Mesendoderm (in vitro differentiated cells): ENCODE results near the gene CDKL5.

Experiments used
- DNase-seq: peaks from one replicate; pipeline ENCODE4 v3.0.0; 2013
- H2AK5ac ChIP-seq: 2 replicates; pipeline ENCODE4 v1.6.1; 2013; ENCODE audit warnings: low read length, inconsistent platforms
- H2BK120ac ChIP-seq: 2 replicates; pipeline ENCODE4 v1.6.1; 2013; ENCODE audit warnings: low read depth, mild to moderate bottlenecking, low read length, moderate library complexity, mixed read lengths
- H2BK15ac ChIP-seq: replicated peaks from 2 replicates; pipeline ENCODE4 v1.6.1; 2013; ENCODE audit warnings: low read depth, mild to moderate bottlenecking, moderate library complexity
- H2BK5ac ChIP-seq: 2 replicates; pipeline ENCODE4 v1.6.1; 2013; ENCODE audit warnings: low read length, inconsistent platforms
- H3K18ac ChIP-seq: 2 replicates; pipeline ENCODE4 v1.6.1; 2013; ENCODE audit warnings: mild to moderate bottlenecking, low read length, mixed read lengths
- H3K23ac ChIP-seq: one replicate; pipeline ENCODE4 v1.6.1; 2013; ENCODE audit warnings: low read length
- H3K27ac ChIP-seq: 2 replicates; pipeline ENCODE4 v1.5.1; 2013; ENCODE audit warnings: low read depth, mild to moderate bottlenecking, inconsistent platforms, low read length, moderate library complexity
- H3K27me3 ChIP-seq: 2 replicates; pipeline ENCODE4 v1.6.1; 2013; ENCODE audit warnings: low read length, control low read depth, mild to moderate bottlenecking, inconsistent platforms; ENCODE audit not compliant: insufficient read depth, poor library complexity
- H3K36me3 ChIP-seq: 2 replicates; pipeline ENCODE4 v1.6.1; 2013; ENCODE audit warnings: low read length, inconsistent platforms; ENCODE audit not compliant: control insufficient read depth, insufficient read depth
- H3K4ac ChIP-seq: one replicate; pipeline ENCODE4 v1.6.1; 2013; ENCODE audit warnings: low read depth, mild to moderate bottlenecking, low read length, moderate library complexity
- H3K4me1 ChIP-seq: 2 replicates; pipeline ENCODE4 v1.6.1; 2013; ENCODE audit warnings: low read depth, low read length, inconsistent platforms; ENCODE audit not compliant: control insufficient read depth
- H3K4me2 ChIP-seq: 2 replicates; pipeline ENCODE4 v1.6.1; 2013; ENCODE audit warnings: low read length
- H3K4me3 ChIP-seq: 2 replicates; pipeline ENCODE4 v1.5.1; 2013; ENCODE audit warnings: mild to moderate bottlenecking, low read length
- H3K56ac ChIP-seq: one replicate; pipeline ENCODE4 v1.6.1; 2013; ENCODE audit warnings: low read length
- H3K79me1 ChIP-seq: 2 replicates; pipeline ENCODE4 v1.6.1; 2013; ENCODE audit warnings: low read length, inconsistent platforms
- H3K79me2 ChIP-seq: 2 replicates; pipeline ENCODE4 v1.6.1; 2013; ENCODE audit warnings: mild to moderate bottlenecking, low read length; ENCODE audit not compliant: control insufficient read depth, insufficient read depth
- H3K9ac ChIP-seq: 2 replicates; pipeline ENCODE4 v1.6.1; 2013; ENCODE audit warnings: low read length, inconsistent platforms
- H4K5ac ChIP-seq: one replicate; pipeline ENCODE4 v1.6.1; 2013; ENCODE audit warnings: low read length
- H4K8ac ChIP-seq: one replicate; pipeline ENCODE4 v1.6.1; 2013; ENCODE audit warnings: low read depth, mild to moderate bottlenecking, control low read depth, low read length, moderate library complexity
- WGBS: extraction: QIAGEN DNeasy Blood & Tissue Kit; methylation state at CpG from one replicate; pipeline ENCODE4 v1.1.7; 2013; ENCODE audit warnings: low lambda C conversion rate, missing lambda C conversion rate; ENCODE audit not compliant: insufficient coverage; ENCODE audit errors: extremely low coverage; 5-methylcytosine and 5-hydroxymethylcytosine counted together

Gene CDKL5

GRCh38 chrX:18561020-18561419 lies 135.6 kb downstream of the CDKL5 start:
- Histone ChIP-seq H2BK5ac (no peak overlapping the region), H3K79me2 (no peaks in the 10 kb centered on the region), H4K5ac (no peak overlapping the region), H2BK15ac (no peak overlapping the region), H3K4ac (no peak overlapping the region), H3K27ac (no peak overlapping the region), H3K56ac (no peak overlapping the region), H3K18ac (no peak overlapping the region), H3K4me3 (no peak overlapping the region), H3K79me1 (no peaks in the 10 kb centered on the region), H4K8ac (no peak overlapping the region), H3K27me3 (no peaks in the 10 kb centered on the region), H3K36me3 (no peaks in the 10 kb centered on the region), H3K9ac (no peak overlapping the region), H3K23ac (no peak overlapping the region), H2AK5ac (no peak overlapping the region), H3K4me1 (no peaks in the 10 kb centered on the region), H3K4me2 (no peak overlapping the region), H2BK120ac (no peak overlapping the region)
- DNase-seq: no peak
- WGBS: no CpG with 5 or more reads among the region's 1 CpG

DNA sequence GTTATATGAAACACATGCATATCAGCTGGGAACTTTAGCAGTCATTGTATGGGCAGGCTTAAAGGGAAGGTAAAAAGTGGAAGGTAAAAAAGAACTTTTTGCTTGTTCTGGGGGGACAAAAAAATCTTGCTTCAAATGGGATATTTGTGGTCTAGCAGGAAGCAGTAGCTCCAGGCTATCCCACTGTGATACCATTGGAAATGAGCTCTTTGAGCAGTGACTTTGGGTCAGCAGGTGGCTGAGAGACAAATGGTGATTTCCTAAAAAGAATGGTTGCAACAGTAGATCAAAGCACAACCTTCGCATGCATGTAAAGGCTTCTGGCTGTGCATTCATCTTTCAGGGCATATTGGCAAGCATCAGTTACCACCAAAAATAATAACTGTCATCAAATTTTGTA lies 140.3 kb downstream of the CDKL5 start:
- no CpG with 5 or more reads among the region's 1 CpG for WGBS
- no peaks in the 10 kb centered on the region for H3K79me2 ChIP-seq

GRCh38 chrX:18566748-18567147 lies 141.3 kb downstream of the CDKL5 start:
- H3K4me3 ChIP-seq: no peak overlapping the region
- no peak overlapping the region for H3K4ac ChIP-seq
- H3K79me1 ChIP-seq: no peaks in the 10 kb centered on the region
- no peak overlapping the region for H2AK5ac ChIP-seq
- no peak overlapping the region for H4K8ac ChIP-seq
- no peaks in the 10 kb centered on the region for H3K27me3 ChIP-seq
- H3K9ac ChIP-seq: no peak overlapping the region
- H2BK5ac ChIP-seq: no peak overlapping the region
- no peak overlapping the region for H3K18ac ChIP-seq
- no peak overlapping the region for H2BK15ac ChIP-seq
- no peaks in the 10 kb centered on the region for H3K79me2 ChIP-seq
- WGBS: 100% methylated on average over 1 of the region's 3 CpGs
- no peak overlapping the region for H3K56ac ChIP-seq
- H4K5ac ChIP-seq: no peak overlapping the region
- H3K4me1 ChIP-seq: no peaks in the 10 kb centered on the region
- H3K4me2 ChIP-seq: no peak overlapping the region
- no peak for DNase-seq
- no peak overlapping the region for H3K27ac ChIP-seq
- H3K36me3 ChIP-seq: no peaks in the 10 kb centered on the region
- H3K23ac ChIP-seq: no peak overlapping the region
- no peak overlapping the region for H2BK120ac ChIP-seq

More for the DNA sequence above, 140.3 kb downstream of the CDKL5 start:
- Histone ChIP-seq H3K4ac (no peak overlapping the region), H2BK5ac (no peak overlapping the region), H4K5ac (no peak overlapping the region), H3K4me1 (no peaks in the 10 kb centered on the region), H2BK120ac (no peak overlapping the region), H3K27ac (peak overlapping the region; percentile 36), H3K4me3 (no peak overlapping the region), H3K4me2 (no peak overlapping the region), H3K9ac (no peak overlapping the region), H3K27me3 (no peaks in the 10 kb centered on the region), H3K36me3 (no peaks in the 10 kb centered on the region), H4K8ac (no peak overlapping the region), H3K79me1 (no peaks in the 10 kb centered on the region), H3K18ac (no peak overlapping the region), H3K23ac (no peak overlapping the region), H3K56ac (no peak overlapping the region), H2AK5ac (no peak overlapping the region), H2BK15ac (no peak overlapping the region)
- DNase-seq: peak; percentile 54

DNA sequence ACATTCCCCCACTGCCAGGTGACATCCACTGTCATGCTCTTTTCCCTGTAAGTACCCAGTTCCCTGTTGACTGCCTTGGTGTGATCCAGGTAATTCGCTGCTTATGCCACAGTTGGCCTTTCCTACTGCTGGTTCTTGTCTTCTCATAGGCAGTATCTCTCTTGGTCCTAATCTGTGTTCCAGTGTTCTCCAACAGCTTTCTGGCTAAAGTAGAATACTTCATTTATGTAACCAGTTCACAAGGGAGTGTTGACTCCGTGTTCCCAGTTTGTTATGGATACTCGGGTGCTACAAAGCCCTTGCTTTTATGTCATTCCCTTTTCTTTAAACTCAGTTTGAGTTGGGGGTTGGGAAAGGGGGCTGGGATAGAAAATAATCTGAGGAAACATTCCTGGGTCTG lies 148.1 kb downstream of the CDKL5 start:
- no peak overlapping the region for H4K5ac ChIP-seq
- H2BK120ac ChIP-seq: no peak overlapping the region
- DNase-seq: no peak
- no peak overlapping the region for H3K4me3 ChIP-seq
- H3K56ac ChIP-seq: no peak overlapping the region
- H3K4me2 ChIP-seq: no peak overlapping the region
- WGBS: no CpG with 5 or more reads among the region's 3 CpGs
- no peaks in the 10 kb centered on the region for H3K27me3 ChIP-seq
- H3K27ac ChIP-seq: no peak overlapping the region
- no peaks in the 10 kb centered on the region for H3K4me1 ChIP-seq
- H2AK5ac ChIP-seq: no peak overlapping the region
- H2BK15ac ChIP-seq: no peak overlapping the region
- no peaks in the 10 kb centered on the region for H3K36me3 ChIP-seq
- no peaks in the 10 kb centered on the region for H3K79me2 ChIP-seq
- H3K79me1 ChIP-seq: no peaks in the 10 kb centered on the region
- no peak overlapping the region for H3K18ac ChIP-seq
- no peak overlapping the region for H3K9ac ChIP-seq
- no peak overlapping the region for H3K4ac ChIP-seq
- no peak overlapping the region for H2BK5ac ChIP-seq
- H4K8ac ChIP-seq: no peak overlapping the region
- H3K23ac ChIP-seq: no peak overlapping the region

GRCh38 chrX:18574591-18574990 lies 149.2 kb downstream of the CDKL5 start:
- Histone ChIP-seq H3K27ac (no peak overlapping the region), H3K4me3 (no peak overlapping the region), H3K36me3 (no peaks in the 10 kb centered on the region), H4K5ac (no peak overlapping the region), H3K4me1 (no peaks in the 10 kb centered on the region), H3K4ac (no peak overlapping the region), H3K79me1 (no peaks in the 10 kb centered on the region), H3K56ac (no peak overlapping the region), H2AK5ac (no peak overlapping the region), H3K79me2 (no peaks in the 10 kb centered on the region), H2BK120ac (no peak overlapping the region), H4K8ac (no peak overlapping the region), H3K27me3 (no peaks in the 10 kb centered on the region), H2BK5ac (no peak overlapping the region), H2BK15ac (no peak overlapping the region), H3K18ac (no peak overlapping the region), H3K9ac (no peak overlapping the region), H3K23ac (no peak overlapping the region), H3K4me2 (no peak overlapping the region)
- DNase-seq: no peak
- WGBS: no CpG with 5 or more reads among the region's 3 CpGs

DNA sequence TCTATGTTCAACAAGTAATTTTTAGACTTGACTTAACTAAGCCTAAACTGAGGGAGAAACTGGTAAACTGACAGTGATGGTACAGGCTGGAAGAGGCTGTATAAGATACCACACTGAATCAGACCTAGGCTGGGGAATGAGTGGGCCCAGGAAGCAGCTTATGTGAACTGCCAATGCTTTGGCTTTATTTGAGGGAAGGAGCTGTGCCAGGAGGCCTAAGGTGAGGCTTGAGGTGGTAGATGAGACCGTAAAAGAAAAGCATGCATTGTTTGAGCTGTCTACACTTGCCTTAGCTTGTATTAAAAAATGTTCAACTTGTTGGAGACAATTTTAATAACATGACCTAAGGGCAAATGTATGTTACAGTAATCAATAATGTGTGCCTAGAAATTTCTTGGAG lies 150.3 kb downstream of the CDKL5 start:
- H3K79me2 ChIP-seq: no peaks in the 10 kb centered on the region
- no peak overlapping the region for H4K5ac ChIP-seq
- no peak overlapping the region for H3K4me2 ChIP-seq
- H3K23ac ChIP-seq: no peak overlapping the region
- H3K27me3 ChIP-seq: no peaks in the 10 kb centered on the region
- no peaks in the 10 kb centered on the region for H3K79me1 ChIP-seq
- H3K27ac ChIP-seq: no peak overlapping the region
- H3K56ac ChIP-seq: no peak overlapping the region
- H2BK120ac ChIP-seq: no peak overlapping the region
- DNase-seq: no peak
- no peak overlapping the region for H2BK15ac ChIP-seq
- H4K8ac ChIP-seq: no peak overlapping the region
- no peaks in the 10 kb centered on the region for H3K4me1 ChIP-seq
- no peak overlapping the region for H3K9ac ChIP-seq
- H2AK5ac ChIP-seq: no peak overlapping the region
- H3K4ac ChIP-seq: no peak overlapping the region
- H2BK5ac ChIP-seq: no peak overlapping the region
- H3K36me3 ChIP-seq: no peaks in the 10 kb centered on the region
- no peak overlapping the region for H3K18ac ChIP-seq
- no peak overlapping the region for H3K4me3 ChIP-seq
- no CpG with 5 or more reads among the region's 1 CpG for WGBS
